Measurements from ENCODE around the gene SEZ6. TPM values are rescaled to one million over a fixed set of nuclear protein-coding genes. Genes with fewer than 3 reads are reported as not detected.

The SEZ6 gene, protein sequence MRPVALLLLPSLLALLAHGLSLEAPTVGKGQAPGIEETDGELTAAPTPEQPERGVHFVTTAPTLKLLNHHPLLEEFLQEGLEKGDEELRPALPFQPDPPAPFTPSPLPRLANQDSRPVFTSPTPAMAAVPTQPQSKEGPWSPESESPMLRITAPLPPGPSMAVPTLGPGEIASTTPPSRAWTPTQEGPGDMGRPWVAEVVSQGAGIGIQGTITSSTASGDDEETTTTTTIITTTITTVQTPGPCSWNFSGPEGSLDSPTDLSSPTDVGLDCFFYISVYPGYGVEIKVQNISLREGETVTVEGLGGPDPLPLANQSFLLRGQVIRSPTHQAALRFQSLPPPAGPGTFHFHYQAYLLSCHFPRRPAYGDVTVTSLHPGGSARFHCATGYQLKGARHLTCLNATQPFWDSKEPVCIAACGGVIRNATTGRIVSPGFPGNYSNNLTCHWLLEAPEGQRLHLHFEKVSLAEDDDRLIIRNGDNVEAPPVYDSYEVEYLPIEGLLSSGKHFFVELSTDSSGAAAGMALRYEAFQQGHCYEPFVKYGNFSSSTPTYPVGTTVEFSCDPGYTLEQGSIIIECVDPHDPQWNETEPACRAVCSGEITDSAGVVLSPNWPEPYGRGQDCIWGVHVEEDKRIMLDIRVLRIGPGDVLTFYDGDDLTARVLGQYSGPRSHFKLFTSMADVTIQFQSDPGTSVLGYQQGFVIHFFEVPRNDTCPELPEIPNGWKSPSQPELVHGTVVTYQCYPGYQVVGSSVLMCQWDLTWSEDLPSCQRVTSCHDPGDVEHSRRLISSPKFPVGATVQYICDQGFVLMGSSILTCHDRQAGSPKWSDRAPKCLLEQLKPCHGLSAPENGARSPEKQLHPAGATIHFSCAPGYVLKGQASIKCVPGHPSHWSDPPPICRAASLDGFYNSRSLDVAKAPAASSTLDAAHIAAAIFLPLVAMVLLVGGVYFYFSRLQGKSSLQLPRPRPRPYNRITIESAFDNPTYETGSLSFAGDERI
- polyA plus RNA-seq (ENCODE audit: insufficient read length) = 0.12 TPM

DNA sequence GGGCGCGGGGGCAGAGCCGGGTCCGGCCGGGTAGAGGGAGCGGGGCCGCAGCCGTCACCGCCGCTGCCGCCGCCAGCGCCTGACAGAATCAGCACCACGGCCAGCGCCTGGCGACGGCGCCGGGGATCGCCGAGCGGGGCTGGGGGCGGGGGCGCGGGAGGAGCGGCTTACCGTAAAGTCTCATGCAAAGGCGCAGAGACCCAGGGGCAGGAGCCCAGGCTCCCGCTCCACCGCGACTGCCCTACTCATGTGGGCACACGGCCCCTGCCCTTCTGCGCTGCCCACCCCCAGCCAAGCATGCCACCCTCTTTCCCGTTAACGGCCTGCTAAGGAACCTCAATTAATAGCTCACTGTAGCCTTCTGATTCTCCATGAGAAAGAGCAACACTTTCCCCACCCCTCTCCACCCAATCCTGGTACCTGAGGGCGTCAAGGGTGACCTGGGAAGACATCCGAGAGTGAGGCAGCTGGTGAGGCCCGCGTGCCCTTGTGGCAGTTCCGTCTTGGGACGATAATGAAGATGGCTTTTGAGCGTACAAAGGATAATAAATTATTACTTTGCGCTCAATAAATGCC, at the start of gene SEZ6:
TSS of gene SEZ6 (minus strand) at position 98 of the 576 bp plus-strand sequence. CDS start 164 bp downstream, outside the sequence.
- peak; percentile 88 for DNase-seq

DNA sequence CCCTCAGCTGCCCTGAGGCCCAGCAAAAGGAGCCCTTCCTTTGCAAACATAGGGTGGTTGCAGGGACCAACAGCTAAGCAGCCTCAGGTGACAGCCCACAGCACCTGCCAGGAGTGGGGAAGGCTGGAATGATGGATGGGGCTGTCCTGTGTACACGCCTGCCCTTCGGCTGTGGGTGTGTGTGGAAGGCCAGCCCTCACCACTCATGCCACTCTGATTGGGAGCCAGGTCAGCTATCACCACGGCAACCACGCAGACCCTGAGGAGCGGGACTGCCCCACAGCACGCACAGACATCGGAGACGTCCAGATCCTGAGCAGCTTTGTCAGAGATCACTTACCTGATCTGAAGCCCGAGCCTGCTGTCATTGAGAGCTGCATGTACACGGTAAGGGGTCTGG, 49.0 kb upstream of the SEZ6 start:
- no peak for DNase-seq

DNA sequence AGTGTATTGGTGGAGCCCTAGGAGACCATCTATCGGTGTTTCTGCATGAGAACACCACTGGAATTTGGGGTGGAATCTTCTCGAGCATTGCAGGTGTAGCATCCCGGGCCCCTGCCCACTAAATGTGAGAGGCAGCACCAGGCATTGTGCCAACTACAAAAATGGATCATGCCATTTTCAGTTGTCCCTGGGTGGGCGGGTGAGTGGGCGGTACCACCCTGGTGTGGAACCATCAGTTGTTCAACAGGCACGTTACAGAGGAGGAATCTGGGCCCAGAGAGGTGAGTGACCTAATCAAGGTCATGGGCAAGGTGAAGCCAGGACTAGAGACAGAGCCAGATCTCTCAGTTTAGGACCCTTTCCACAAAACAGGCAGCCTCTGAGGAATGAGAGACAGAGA, 45.9 kb upstream of the SEZ6 start:
- no peak for DNase-seq

DNA sequence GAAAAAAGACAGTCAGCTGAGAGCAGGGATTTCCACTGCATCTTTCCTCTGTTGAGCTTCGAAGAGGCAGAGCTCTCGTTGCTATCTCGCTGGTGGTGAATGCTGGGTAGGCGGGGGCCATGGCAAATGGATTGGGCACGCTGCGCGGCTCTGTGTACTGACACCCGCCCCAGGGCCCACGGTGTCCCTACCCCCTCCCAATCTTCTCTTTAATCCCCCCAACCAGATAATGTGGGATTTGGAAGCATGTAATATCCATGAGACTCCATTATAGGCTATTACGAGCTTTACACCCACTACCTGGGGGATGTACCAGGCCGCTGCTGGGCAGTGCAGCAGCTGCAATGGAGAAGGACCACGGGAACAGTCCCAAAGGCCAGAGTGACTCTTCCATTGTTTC, 45.4 kb upstream of the SEZ6 start:
- DNase-seq = no peak

DNA sequence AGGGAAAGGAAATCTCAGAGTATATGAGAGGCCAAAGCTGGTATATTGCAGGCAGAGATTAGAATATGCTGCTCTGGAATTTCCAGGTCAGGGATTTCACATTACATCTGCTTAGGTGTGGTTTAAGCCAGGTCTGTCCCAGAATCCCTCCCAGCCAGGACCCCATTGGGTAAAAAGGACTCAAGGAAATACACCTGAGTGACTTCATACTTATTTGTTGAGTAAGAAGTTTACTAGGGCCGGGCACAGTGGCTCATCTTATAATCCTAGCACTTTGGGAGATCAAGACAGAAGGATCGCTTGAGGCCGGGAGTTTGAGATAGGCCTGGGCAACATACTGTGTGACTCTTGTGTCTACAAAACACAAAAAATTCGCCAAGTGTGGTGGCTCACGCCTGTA, 44.3 kb upstream of the SEZ6 start:
- DNase-seq = no peak

DNA sequence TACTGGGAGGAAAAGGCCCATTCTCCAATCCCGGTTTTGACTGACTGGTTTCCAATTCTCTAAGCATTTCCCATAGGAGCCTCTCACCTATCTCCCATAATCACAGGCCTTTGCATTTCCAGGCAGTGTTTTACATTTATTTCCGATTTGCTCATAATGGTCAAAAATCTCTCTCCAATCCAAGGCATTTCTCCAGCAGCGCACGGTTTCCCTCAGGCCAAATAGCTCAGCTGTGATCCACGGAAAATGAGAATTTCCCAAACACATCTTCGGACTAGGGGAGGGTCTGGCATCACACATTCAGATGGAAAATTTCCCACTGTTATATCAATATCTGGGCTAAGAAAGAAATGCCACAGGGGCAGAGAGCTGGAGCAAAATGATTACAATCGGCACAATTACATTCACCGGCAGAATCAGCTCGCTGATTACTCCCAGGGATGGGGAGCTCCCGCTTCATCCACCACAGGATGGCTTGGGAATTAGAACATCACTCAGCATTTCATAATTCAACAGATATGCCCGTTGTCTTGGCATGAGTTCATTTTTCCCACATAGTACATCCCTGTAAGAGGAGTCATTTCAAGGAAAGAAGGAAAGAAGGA, 43.8 kb upstream of the SEZ6 start:
- DNase-seq = no peak

DNA sequence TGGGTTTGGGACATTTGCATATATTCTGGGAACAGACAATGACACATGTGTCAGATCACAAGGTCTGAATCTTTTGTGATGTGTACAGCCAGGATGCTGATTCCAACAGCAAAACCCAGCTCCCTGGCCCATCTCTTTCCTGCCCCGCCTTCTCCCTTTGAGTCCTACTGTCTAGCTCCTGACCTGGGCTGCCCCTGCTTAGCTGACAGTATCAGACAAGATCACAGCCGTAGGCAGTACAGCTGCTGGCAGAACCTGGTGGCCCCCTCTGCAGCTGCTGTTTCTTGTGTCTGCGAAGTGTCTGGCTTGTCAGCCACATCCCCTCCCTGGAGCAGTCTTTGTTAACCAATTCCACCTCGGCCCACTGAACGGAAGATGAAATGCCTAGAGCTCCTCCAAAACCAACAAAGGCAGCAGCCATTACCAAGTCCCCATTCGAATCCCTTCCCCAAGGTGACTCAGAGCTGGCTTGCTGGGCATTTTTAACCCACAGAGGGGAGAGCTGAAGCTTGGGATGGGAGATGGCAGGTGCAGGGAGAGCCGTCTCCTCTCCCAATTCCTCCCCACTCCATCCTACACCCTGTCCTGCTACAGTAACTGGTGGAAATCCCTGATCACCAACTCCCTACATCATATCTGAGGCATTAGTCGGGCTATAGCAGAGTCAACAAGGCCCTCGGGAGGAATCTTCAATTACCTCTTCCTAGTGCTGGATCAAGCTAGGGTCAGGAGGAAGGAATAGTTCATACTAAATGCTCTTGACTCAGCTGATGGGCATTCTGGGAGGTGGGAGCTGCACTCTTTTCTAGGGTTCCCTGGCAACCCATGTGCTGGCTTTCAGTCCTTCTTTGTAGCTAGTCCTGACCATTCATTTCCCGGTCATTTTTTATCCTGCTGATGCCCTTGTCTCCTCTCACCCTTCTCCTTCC, 42.9 kb upstream of the SEZ6 start:
- DNase-seq = no peak

DNA sequence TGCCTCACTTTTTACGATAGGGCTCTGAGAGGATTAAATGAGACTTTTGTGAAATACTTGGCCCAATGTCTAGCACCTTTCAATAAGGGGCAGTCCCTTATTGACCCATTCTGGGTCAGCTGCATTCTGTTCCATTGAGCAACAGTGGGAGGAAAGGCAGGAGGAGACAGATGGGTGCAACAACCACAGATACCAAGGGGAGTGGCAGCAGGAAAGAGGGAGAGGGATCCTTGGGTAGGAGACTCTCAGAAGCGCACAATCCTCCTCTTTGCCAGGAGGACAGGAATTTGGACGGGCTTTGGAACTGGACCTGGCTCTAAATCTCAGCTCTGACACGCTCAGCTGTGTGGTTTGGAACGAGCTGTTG, 40.6 kb upstream of the SEZ6 start:
- no peak for DNase-seq

DNA sequence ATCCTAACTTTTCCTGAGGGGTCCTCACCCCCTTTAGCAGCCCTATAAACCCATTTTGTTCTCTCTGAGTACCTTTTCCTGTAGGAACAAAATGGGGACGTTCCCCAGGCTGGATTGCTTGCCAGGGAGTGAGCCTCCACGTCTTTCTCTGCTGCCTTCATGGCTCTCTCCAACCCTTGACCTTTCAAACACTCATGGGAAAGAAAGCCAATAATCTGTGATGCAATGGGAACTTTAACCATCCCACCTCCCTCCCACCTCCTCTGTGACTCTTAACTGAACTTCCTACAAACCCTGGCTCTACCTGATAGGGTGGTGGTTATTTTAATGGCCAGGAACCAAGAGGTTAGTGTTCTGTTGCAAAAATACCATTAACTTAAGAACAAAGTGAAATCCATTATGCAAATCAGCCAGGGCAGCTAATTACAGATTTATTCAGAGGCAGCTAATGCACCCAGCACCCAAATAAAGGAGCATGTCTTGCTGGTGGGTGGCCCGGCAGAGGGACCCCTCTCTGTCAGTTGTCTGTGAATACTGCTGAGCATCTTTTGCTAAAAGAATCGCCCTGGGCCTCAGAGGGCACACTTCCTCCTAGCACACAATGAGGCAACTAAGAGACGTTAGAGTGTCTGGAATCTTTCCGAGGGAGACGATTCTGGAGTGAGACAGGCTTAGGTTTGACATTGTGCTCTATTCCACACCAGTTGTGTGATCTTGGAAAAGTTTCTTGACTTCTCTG, 40.1 kb upstream of the SEZ6 start:
- no peak for DNase-seq

DNA sequence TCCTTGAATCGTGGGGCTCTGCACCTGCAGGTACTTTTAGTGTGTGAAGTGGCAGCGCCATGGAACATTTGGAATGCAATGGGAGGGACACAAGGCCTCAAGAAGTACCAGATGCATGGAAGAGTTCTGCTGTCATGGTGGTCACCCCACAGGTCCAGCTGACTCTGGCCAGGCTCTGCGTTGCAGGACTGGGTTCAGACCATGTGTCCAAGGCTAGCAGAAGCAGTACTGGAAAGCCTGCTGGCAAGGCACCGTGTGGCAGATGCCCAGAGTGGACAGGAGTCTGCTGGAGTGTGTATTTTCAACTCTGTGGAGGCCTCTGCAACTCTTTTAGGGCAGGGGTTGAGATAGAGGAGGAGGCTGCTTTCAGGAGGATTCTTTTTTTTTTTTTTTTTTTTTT, 39.2 kb upstream of the SEZ6 start:
- no peak for DNase-seq

DNA sequence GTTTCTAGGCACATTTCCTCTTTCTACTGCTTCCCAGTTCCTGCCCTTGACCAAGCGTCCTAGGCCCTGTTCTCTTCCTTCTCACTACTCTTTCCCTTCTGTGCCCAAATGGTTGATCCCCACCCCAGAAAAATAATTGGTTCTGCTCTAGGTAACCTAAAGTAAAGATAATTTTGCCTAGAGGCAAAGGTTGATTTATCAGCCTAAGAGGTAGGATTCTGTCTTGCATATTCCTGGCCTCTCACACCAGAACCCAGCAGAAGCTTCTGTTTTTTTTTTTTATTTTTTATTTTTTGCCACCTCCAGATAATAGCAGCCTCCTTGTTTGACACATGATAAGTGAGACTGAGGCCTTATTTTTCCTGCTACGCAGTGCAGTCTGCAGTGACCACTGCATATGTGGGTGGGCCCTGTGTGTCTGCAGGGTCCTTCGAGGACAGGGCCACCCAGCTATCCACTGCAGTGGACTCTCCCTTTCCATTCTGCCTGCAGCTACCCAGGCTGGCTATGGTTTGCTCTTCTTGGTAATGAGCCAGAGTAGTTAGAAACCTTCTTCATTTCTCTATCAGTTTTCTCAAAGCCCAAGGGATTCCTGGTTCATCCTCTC, 37.8 kb upstream of the SEZ6 start:
- no peak for DNase-seq

DNA sequence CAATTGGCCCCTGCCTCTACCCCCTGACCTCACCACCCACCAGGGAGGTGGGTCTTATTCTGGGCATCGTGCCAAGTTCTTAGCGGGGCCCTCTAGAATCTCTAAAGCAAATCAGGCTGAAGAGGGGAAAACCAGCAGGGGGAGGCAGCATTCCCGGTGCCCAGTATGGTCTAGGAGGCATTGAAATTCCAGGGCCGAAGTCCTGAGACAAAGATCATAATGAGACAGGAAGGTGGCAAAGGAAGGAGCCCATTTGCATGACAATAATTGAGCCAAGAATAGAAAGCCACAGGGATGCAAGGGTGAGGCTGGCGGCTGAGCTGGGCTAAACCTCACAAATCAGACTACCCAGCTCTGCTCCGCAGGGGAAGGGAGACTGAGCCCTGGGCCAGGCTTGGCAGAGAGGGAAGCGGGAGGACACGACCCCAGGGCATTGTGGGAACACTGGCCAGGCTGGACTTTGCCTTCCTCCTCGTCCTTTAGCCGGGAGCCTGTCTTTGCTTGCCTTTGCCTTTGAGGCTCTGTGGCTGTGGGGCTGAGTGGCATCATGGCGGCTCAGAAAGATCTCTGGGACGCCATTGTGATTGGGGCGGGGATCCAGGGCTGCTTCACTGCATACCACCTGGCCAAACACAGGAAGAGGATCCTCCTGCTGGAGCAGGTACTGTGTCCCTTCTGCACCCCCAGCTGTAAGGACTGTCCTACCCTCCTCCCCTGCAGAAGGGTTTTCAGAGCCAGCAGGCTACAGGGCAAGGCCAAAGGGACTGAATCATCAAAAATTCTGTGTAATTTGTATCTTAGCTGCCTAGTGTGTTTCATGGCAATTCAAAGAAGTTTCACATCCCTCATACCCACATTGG, 37.1 kb upstream of the SEZ6 start, which contains the start of gene PIPOX:
TSS of gene PIPOX (plus strand) at position 463 of the 860 bp plus-strand sequence. CDS start at position 548, 85 bp downstream.
- DNase-seq = no peak

DNA sequence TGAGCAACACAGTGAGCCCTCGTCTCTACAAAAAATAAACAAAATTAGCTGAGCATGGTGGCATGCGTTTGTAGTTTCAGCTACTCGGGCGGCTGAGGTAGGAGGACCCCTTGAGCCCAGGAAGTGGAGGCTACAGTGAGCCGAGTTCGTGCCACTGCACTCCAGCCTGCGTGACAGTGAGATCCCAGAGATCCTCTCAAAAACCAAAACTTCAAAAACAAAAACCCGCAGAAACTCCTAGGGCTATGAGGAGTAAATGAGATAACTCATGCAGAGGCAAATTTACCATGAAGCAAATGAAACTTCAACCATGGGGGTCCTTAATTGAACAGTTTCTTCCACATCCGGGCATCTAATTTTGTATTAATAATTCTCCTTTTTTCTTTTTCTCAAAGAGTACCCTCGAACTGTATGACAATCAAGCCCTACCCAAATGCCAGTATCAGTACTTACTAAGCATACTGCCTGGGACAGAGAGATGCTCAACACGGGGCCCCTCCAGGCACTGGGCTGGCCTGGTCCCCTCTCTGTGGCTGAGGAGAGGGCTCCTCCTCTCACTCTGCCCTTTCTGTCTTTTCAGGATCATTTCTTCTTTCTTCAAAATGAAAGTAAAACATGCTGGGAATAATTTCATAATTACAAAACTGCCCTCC, 36.3 kb upstream of the SEZ6 start:
- no peak for DNase-seq

DNA sequence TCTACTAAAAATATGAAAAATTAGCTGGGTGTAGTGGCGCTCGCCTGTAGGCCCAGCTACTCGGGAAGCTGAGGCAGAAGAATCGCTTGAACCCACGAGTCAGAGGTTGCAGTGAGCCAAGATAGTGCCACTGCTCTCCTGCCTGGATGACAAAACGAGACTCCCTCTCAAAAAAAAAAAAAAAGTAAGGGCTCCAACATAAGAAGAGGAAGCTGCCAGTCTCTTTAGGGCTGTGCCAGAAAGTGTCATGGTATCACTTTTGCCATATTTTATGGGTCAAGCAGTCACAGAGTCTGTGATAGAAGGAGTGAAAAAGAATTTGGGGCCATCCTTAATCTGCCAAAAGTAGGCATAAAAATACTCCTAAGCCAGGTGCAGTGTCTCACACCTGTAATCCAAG, 35.7 kb upstream of the SEZ6 start:
- DNase-seq = no peak

DNA sequence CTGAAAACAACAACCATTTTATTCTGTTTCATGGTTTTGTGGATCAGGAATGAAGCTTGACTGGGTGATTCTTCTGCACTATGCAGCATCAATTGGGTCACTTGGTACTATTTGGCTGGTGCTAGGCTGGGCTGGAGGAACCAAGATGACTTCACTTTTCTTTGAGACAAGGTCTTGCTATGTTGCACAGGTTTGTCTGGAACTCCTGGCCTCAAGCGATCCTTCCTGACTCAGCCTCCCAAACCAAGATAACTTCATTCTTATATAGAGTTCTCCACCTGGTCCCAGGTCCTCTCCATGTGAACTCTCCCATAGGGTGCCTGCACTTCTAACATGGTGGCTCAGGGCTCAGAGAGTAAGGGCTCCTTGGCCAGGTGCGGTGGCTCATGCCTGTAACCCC, 35.3 kb upstream of the SEZ6 start:
- DNase-seq = no peak

DNA sequence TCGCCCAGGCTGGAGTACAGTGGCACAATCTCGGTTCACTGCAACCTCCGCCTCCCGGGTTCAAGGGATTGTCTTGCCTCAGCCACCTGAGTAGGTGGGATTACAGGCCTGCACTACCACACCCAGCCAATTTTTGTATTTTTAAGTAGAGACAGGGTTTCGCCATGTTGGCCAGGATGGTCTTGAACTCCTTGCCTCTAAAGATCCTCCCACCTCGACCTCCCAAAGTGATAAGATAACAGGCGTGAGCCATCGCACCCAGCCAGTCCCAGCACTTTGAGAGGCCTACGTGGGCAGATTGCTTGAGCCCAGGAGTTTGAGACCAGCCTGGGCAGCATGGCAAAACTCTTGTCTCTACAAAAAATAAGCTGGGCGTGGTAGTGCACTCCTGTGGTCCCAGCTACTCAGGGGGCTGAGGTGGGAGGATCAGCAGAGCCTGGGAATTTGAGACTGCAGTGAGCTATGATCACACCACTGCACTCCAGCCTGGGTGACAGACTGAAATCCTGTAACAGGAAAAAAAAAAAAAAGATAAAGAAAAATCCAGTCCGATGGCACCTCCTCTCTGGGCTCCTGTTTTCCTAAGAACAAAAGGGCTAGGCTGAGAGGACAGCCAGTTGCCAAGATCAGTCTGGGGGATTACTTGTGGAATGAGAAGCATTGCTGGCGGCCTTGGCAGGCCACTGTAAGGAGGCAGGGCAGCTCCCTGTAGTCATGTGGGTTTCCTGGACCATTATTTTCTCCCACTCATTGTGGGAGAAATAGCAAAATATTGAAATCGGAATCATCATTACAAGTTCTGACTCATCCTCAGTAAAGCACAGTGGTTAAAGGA, 34.1 kb upstream of the SEZ6 start:
- no peak for DNase-seq

DNA sequence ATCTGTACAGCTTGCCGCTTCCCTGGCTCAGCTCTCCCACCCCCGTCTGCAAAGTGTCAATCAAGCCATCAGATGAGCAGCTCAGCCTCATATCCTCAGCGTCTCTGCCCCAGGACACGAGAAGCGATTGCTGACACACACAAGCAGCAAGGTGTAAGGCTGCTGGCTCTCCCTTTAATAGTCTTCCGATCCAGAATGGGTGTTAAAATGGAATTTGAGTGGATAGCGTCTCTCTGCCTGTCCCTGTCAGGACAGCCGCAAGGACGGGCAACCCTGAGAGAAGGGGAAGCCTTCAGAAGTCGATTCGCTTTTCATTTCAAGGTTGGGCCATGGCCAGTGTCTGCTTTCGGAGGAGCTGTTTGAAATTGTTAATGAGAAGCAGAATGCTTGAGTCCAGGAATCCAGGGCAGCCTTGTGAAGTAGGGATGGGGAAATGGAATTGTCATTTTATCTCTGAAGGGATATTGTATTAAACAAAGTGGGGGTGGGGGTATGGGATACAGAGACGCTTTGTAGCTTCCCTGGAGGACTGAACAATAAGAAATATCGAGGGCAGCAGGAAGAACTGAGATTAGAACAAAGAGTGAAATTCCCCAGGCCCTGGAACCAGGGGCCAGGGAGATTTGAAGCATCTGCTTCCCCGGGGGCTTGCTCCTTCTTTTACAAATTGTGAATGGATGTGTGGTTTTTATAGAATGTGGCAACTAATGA, 32.4 kb upstream of the SEZ6 start:
- no peak for DNase-seq
